Lower leg skin (tissue), 3 donors: ENCODE results near the gene UBE2E2.

Experiments used
- CTCF ChIP-seq, 3 donors: fragments of 450-650 bp; IDR thresholded peaks; one replicate each; pipeline ENCODE4 v1.5.1; 2016; ENCODE audit warnings: antibody characterized with exemption in 3 of 3, mild to moderate bottlenecking in 3 of 3, moderate library complexity in 2 of 3
- POLR2A ChIP-seq, 2 donors: fragments of 450-650 bp; IDR thresholded peaks; one replicate each; pipeline ENCODE4 v1.6.1; 2016 to 2017; ENCODE audit warnings: antibody characterized with exemption in 2 of 2, mild to moderate bottlenecking in 1 of 2, moderate library complexity in 1 of 2

GRCh38 chr3:23455084-23455483 is 252.0 kb downstream of the UBE2E2 start:
- TF ChIP-seq CTCF (IDR thresholded peaks at IDR 0.05) (no peak), POLR2A (IDR thresholded peaks at IDR 0.05) (no peak)
